Activated naive CD4-positive, alpha-beta T cell treated with anti-CD3 and anti-CD28 coated beads, Interleukin-2, amount 10 ng/mL, durations not matched to agents 7 days and 5 days (primary cell): ENCODE measurements around the gene ARID1A.
A peak's percentile ranks its signal among the peaks of the same experiment; 100 is the strongest.

Experiments used
- CTCF ChIA-PET: fragments of 350-600 bp; sonication (Branson Sonifier 250); formaldehyde crosslinking; loops from one replicate; lab custom pipeline; 2021; ENCODE audit warnings: antibody characterized with exemption; lab: Charles Lee
- DNase-seq: peaks from one replicate; pipeline ENCODE4 v3.0.0-alpha.2; 2020
- H3K27ac Mint-ChIP-seq: one replicate; pipeline ENCODE4 v1.8.0; 2021; ENCODE audit warnings: mild to moderate bottlenecking, moderate library complexity, mixed read lengths
- H3K27me3 Mint-ChIP-seq: one replicate; pipeline ENCODE4 v1.8.0; 2021; ENCODE audit warnings: mild to moderate bottlenecking, mixed read lengths
- H3K36me3 Mint-ChIP-seq: one replicate; pipeline ENCODE4 v1.8.0; 2021; ENCODE audit warnings: mixed read lengths
- H3K4me1 Mint-ChIP-seq: one replicate; pipeline ENCODE4 v1.8.0; 2021; ENCODE audit warnings: mixed read lengths
- H3K4me3 Mint-ChIP-seq: one replicate; pipeline ENCODE4 v1.8.0; 2021; ENCODE audit warnings: mild to moderate bottlenecking, moderate library complexity, mixed read lengths
- H3K9me3 Mint-ChIP-seq: one replicate; pipeline ENCODE4 v1.8.0; 2021; ENCODE audit warnings: mixed read lengths

The ARID1A gene

DNA sequence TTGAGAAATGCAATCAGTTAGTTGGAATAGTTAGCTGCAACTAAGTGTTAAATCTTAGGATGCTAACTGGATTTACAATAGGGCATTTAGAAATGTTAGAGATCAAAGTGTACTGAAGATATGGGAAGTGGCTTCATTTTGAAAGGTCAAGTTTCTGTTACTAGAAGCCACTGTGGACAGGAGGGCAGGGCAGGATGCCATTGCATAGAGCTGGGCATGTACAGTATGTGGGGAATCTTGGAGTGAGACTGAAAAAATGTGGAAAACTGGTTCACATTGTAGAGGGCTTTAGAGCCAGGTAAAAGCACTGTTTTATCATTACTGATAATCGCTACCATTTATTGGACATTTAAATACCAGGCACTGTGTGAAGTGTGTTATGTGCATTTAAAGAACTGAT is 31.0 kb downstream of the ARID1A start:
- no peaks in the 10 kb centered on the region for H3K9me3 Mint-ChIP-seq
- CTCF ChIA-PET, result interaction anchor here (1.1 to 1.8 kb wide), 4 partner anchors 12 to 63 kb away, joined by 3 to 4 read pairs (median 3); no protein-coding TSS in a partner anchor

DNA sequence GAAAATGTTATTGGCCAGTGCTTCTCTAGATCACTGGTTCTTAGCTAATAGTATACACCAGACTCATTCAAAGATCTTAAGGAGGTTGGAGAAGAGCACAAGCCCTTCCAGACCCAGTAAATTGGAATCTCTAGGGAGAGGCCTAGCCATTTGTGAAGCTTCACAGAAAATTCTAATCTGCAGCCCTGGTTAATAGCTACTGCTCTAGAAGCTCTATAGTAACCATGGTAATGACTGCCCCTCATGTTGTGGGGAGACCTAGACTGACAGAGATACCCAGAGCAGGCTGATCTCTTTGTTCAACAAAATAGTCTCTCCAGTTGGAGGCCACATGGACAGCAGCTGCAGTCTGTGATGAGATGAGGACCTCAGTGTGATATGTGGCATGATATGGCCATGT is 31.7 kb downstream of the ARID1A start:
- H3K4me3 Mint-ChIP-seq, result no peak overlapping the region
- no peaks in the 10 kb centered on the region for H3K27me3 Mint-ChIP-seq
- peaks cover 68% of the 10 kb centered on the region for H3K4me1 Mint-ChIP-seq
- CTCF ChIA-PET, result interaction anchor here (1.1 to 1.8 kb wide), 4 partner anchors 12 to 62 kb away, joined by 3 to 4 read pairs (median 3); no protein-coding TSS in a partner anchor
- H3K9me3 Mint-ChIP-seq, result no peaks in the 10 kb centered on the region
- H3K36me3 Mint-ChIP-seq, result peaks cover 44% of the 10 kb centered on the region
- no peak overlapping the region for H3K27ac Mint-ChIP-seq
- DNase-seq, result no peak

More for the DNA sequence above, 31.0 kb downstream of the ARID1A start:
- no peak for DNase-seq
- Mint-ChIP-seq H3K4me3 (no peak overlapping the region), H3K4me1 (peaks cover 74% of the 10 kb centered on the region), H3K36me3 (peaks cover 40% of the 10 kb centered on the region), H3K27ac (no peak overlapping the region), H3K27me3 (no peaks in the 10 kb centered on the region)

DNA sequence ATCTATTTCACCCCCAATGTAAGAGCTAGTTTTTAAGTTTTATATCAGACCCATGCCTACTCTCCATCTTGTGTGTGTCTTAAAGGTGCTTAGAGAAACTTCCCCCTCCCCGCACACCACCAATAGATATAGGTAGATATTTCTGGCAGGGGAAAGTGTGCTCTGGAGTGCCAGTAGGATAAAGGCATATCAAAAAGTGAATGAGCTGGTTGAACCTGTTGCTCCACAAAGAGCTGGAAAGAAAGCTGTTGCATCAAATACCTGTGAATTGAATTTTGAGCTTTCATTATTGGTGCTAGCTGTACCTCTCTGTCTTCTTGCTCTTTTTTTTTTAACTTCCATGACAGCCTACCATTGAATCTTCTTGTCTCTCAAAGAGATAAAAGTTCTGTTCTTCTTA is 32.8 kb downstream of the ARID1A start:
- peak overlapping the region; percentile 64 for H3K27ac Mint-ChIP-seq
- CTCF ChIA-PET, result no interaction called here
- peaks cover 51% of the 10 kb centered on the region for H3K36me3 Mint-ChIP-seq

DNA sequence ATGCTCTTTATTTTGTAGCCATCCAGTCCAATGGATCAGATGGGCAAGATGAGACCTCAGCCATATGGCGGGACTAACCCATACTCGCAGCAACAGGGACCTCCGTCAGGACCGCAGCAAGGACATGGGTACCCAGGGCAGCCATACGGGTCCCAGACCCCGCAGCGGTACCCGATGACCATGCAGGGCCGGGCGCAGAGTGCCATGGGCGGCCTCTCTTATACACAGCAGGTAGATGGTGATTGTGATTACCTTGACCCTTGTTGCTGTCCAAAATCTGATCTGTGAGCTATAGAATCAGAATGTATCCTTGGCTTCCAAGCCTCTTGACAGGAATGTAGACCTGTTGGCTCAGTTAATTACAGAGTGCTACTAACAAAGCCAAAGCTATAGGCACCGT is 33.8 kb downstream of the ARID1A start:
- Mint-ChIP-seq H3K27ac (no peak overlapping the region), H3K9me3 (no peaks in the 10 kb centered on the region), H3K36me3 (peaks cover 58% of the 10 kb centered on the region), H3K27me3 (no peaks in the 10 kb centered on the region), H3K4me3 (no peak overlapping the region), H3K4me1 (peaks cover 68% of the 10 kb centered on the region)
- no peak for DNase-seq
- CTCF ChIA-PET, result interaction anchor here (0.8 kb wide), 1 partner anchor 30 kb away, joined by 3 read pairs; no protein-coding TSS in a partner anchor

More for the DNA sequence above, 32.8 kb downstream of the ARID1A start:
- Mint-ChIP-seq H3K27me3 (no peaks in the 10 kb centered on the region), H3K4me1 (peaks cover 68% of the 10 kb centered on the region), H3K9me3 (no peaks in the 10 kb centered on the region), H3K4me3 (no peak overlapping the region)
- DNase-seq, result no peak

DNA sequence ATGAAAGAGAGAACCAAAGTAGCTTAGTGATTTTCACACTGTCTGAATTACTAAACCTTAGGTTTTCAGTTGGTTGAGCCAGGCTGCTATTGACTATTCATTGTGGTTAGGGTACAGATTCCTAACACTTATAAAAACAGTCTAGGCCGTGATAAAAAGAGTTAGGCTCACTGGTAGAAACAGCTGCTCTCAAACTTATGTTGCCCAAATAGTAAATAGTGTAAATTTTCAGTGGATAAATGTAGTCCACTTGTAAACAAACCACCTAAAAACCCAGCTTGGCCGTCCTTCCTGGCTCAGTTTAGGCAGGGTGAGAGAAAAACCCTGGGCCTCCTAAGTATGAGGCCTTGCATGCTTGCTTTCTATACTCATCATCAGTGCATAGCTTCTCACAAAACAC is 34.9 kb downstream of the ARID1A start:
- Mint-ChIP-seq H3K4me1 (peaks cover 66% of the 10 kb centered on the region), H3K36me3 (peaks cover 65% of the 10 kb centered on the region), H3K27me3 (no peaks in the 10 kb centered on the region), H3K9me3 (no peaks in the 10 kb centered on the region), H3K27ac (peak overlapping the region; percentile 62), H3K4me3 (no peak overlapping the region)
- CTCF ChIA-PET, result no interaction called here
- no peak for DNase-seq

DNA sequence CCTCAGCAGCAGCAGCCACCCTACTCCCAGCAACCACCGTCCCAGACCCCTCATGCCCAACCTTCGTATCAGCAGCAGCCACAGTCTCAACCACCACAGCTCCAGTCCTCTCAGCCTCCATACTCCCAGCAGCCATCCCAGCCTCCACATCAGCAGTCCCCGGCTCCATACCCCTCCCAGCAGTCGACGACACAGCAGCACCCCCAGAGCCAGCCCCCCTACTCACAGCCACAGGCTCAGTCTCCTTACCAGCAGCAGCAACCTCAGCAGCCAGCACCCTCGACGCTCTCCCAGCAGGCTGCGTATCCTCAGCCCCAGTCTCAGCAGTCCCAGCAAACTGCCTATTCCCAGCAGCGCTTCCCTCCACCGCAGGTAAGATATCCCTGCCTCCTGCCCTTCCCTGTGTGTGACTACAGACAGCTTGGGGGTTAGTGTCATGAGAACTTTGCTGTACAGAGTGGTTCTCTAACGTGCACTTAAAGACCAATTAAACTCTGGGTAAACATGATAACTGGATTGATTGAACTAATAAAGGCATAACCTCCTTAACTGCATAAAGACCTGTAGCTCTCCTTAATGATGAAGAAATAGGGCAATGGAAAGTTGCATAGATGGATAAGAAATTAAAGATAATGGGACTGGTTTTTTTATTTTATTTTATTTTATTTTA is 35.6 kb downstream of the ARID1A start:
- H3K4me1 Mint-ChIP-seq, result peaks cover 63% of the 10 kb centered on the region
- no peak overlapping the region for H3K4me3 Mint-ChIP-seq
- CTCF ChIA-PET, result no interaction called here
- H3K27ac Mint-ChIP-seq, result peak overlapping the region; percentile 62
- H3K9me3 Mint-ChIP-seq, result no peaks in the 10 kb centered on the region
- peaks cover 66% of the 10 kb centered on the region for H3K36me3 Mint-ChIP-seq
- no peaks in the 10 kb centered on the region for H3K27me3 Mint-ChIP-seq
- no peak for DNase-seq

DNA sequence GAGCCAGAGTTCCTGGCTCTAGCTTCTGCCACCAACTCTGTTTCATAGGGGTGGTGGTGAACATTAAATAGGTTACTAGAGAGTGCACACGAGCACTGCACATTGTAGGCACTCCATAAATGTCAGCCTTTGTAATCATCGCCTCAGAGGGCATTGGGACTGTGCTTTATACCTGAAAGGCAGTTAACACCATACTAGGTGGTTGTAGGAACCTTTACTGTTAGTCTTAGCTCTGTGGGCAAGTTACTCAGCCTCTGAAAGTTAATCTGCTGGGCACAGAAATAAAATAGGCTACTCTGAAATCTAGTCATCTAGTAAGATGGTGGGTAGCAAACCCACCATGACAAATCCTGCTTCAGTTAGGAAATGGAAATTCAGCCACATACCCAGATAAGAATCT is 37.6 kb downstream of the ARID1A start:
- Mint-ChIP-seq H3K4me1 (peaks cover 61% of the 10 kb centered on the region), H3K27me3 (no peaks in the 10 kb centered on the region), H3K4me3 (no peak overlapping the region), H3K9me3 (no peaks in the 10 kb centered on the region), H3K27ac (peak overlapping the region; percentile 69), H3K36me3 (peaks cover 64% of the 10 kb centered on the region)
- CTCF ChIA-PET, result no interaction called here
- no peak for DNase-seq

DNA sequence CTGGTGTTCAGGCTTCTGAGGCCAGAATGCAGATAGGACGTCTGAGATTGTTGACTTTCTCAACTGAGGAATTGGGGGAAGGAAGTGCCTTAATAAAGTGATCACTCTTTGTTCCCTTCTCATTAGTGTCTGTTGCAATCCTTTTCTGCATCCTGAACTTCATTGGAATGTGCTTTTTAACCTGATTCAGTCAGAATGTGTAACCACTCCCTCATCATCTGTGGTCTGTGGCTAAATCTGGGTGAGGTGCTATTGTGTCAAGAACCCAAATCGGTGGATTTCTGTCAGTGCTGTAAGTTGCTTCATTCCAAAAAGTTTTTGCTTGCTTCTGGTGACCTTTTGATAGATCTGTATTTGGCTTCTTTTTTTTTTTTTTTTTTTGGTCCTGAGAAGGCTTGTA is 38.2 kb downstream of the ARID1A start:
- CTCF ChIA-PET, result no interaction called here
- H3K27me3 Mint-ChIP-seq, result no peaks in the 10 kb centered on the region
- H3K4me1 Mint-ChIP-seq, result peaks cover 60% of the 10 kb centered on the region
- H3K9me3 Mint-ChIP-seq, result no peaks in the 10 kb centered on the region
- peak overlapping the region; percentile 69 for H3K27ac Mint-ChIP-seq
- peaks cover 66% of the 10 kb centered on the region for H3K36me3 Mint-ChIP-seq
- DNase-seq, result peak; percentile 30
- H3K4me3 Mint-ChIP-seq, result no peak overlapping the region

DNA sequence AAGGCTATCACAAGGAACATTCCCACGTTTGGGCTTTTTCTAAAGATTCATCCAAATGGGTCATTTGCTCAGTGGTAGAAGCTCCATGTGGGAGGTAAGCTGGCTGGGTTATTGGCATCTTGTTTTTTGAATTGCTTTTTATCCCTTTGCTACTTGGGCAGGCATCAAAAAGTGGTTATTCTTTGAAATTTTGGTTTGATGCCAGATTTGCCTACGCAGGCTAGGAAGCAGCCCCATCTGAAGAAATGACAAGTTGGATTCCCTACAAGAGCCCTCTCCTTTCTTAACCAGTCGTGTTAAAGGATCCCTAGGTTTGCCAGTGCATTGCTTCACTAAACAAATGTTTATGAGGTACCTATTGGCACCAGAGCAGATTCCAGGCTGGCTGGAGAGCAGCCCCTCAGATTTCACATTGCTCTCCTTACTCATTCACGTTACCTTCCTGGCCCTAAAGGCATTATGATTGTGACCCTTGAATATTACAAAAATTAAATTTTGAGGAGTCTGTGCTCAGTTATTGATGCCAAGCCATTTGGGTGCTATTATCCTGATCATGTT is 38.8 kb downstream of the ARID1A start:
- CTCF ChIA-PET, result no interaction called here

DNA sequence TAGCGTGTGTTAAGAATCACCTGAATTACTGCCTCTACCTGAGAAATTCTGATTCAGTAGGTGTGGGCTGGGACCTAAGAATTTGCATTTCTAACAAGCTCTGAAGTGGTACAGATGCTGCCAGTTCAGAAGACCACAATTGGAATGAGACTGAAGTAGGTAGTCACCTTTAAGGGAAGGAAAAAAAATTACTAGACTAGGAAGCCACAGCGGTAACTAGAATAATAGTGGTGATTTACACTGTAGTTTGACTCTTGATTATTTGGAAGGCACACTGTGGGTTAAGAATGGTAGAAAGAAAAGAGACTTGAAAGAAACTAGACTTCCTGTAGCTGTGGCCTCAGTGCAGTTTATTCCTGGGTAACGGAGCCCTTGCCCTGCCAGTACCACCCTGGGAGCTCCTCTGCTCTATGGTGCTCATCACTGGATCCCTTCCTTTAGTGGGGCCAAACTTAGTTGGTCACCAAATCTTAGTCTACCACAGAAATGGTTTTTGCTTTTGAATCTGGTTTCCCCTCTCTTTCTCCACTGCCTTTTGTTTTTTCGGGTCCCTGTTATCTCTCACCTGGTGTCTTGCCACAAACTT is 43.6 kb downstream of the ARID1A start:
- no peaks in the 10 kb centered on the region for H3K9me3 Mint-ChIP-seq
- DNase-seq, result peak; percentile 37
- peak overlapping the region; percentile 54 for H3K27ac Mint-ChIP-seq
- CTCF ChIA-PET, result interaction anchor here (0.9 to 1.4 kb wide), 4 partner anchors 12 to 49 kb away, joined by 3 to 4 read pairs (median 4); no protein-coding TSS in a partner anchor
- H3K4me3 Mint-ChIP-seq, result peak overlapping the region; percentile 35
- no peaks in the 10 kb centered on the region for H3K27me3 Mint-ChIP-seq
- H3K36me3 Mint-ChIP-seq, result peaks cover 62% of the 10 kb centered on the region
- peaks cover 84% of the 10 kb centered on the region for H3K4me1 Mint-ChIP-seq

More for the DNA sequence above, 38.8 kb downstream of the ARID1A start:
- Mint-ChIP-seq H3K4me3 (no peak overlapping the region), H3K9me3 (no peaks in the 10 kb centered on the region), H3K36me3 (peaks cover 66% of the 10 kb centered on the region), H3K4me1 (peaks cover 66% of the 10 kb centered on the region), H3K27ac (peak overlapping the region; percentile 69), H3K27me3 (no peaks in the 10 kb centered on the region)
- DNase-seq, result no peak

DNA sequence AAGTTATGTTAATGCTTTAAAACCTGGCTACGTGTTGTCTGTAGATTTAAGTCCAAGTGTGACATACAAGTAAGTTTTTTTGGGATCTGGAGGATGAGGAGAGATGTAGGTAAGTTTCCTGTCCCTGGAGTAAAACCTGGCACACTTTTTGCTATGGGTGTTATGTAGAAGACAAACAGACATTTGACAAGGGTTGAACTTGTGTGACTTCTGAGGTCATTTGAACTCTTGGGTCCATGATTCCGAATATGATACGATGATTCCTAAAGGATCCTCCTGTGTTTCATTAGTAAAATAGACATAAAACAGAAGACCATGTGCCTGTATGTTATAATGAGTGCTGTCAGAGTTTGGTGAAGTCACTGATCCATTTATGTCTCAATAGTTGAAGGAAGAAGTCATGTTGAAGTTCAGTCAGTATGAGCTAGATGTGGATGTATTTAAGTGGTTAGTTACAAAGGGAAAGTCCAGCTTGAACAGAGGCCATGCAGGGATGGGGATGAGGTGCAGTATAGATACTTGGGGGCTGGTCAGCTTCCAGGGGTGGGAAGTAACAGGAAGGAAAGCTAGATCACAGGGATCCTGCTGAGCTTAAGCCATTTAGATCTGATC is 44.3 kb downstream of the ARID1A start:
- Mint-ChIP-seq H3K9me3 (no peaks in the 10 kb centered on the region), H3K4me3 (no peak overlapping the region), H3K4me1 (peaks cover 86% of the 10 kb centered on the region)

DNA sequence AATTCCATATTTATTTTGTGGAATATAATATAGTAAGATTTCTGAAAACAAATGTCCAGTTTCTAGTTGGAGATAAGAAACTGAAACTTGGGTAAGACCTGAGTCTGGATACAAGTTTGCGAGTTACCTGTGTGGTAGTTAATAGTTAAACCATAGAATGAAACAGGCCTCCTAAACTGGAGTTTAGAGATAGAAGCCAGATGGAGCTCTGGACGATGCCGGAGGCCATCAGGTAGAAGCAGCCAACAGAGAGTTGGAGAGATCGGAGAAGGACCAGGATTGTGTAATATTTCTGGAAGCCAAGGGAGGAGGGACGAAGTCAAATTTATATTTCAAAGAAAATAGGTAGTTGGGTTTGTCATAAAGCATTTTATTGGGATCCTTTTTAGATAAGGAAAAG is 45.1 kb downstream of the ARID1A start:
- no peaks in the 10 kb centered on the region for H3K9me3 Mint-ChIP-seq
- CTCF ChIA-PET, result interaction anchor here (1.7 kb wide), 1 partner anchor 14 kb away, joined by 3 read pairs; no protein-coding TSS in a partner anchor
- peaks cover 61% of the 10 kb centered on the region for H3K36me3 Mint-ChIP-seq
- no peak for DNase-seq
- H3K27ac Mint-ChIP-seq, result peak overlapping the region; percentile 60
- peaks cover 88% of the 10 kb centered on the region for H3K4me1 Mint-ChIP-seq
- no peaks in the 10 kb centered on the region for H3K27me3 Mint-ChIP-seq
- H3K4me3 Mint-ChIP-seq, result no peak overlapping the region

More for the DNA sequence above, 44.3 kb downstream of the ARID1A start:
- H3K27me3 Mint-ChIP-seq, result no peaks in the 10 kb centered on the region
- peaks cover 62% of the 10 kb centered on the region for H3K36me3 Mint-ChIP-seq
- DNase-seq, result no peak
- peak overlapping the region; percentile 54 for H3K27ac Mint-ChIP-seq
- CTCF ChIA-PET, result interaction anchor here (1.4 to 1.7 kb wide), 3 partner anchors 13 to 16 kb away, joined by 3 to 4 read pairs (median 4); no protein-coding TSS in a partner anchor

DNA sequence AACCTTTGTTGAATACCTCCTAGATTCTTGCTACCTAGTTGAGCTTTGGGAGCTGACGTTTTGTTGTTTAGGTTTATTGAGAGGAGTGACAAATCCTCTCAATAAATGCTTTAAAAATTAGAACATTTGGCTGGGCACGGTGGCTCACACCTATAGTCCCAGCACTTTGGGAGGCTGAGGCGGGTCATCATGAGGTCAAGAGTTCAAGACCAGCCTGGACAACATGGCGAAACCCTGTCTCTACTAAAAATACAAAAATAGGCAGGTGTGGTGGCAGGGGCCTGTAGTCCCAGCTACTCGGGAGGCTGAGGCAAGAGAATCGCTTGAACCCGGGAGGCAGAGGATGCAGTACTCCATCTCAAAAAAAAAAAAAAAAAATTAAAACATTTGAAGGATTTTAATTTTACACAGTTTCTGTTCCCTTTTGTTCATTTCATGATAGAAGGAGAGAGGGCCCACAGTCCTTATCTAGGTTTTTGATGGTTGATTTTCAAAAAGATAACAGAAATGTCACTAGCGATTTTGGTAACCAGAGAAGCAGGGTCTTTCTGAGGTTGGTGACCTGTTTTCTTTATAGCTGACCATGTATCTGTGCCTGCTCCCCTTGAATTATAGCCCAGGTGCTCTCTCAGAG is 47.7 kb downstream of the ARID1A start:
- Mint-ChIP-seq H3K36me3 (peaks cover 73% of the 10 kb centered on the region), H3K27me3 (no peaks in the 10 kb centered on the region), H3K27ac (peak overlapping the region; percentile 95), H3K4me1 (peaks cover 93% of the 10 kb centered on the region), H3K4me3 (peak overlapping the region; percentile 61), H3K9me3 (no peaks in the 10 kb centered on the region)
- CTCF ChIA-PET, result interaction anchor here (1.0 to 1.8 kb wide), 4 partner anchors 42 to 142 kb away, joined by 3 to 5 read pairs (median 4); no protein-coding TSS in a partner anchor
- no peak for DNase-seq
